Prostate gland (tissue), 2 donors: ENCODE data around the gene SBF2. TPM values are rescaled to one million over a fixed set of nuclear protein-coding genes. Genes with fewer than 3 reads are reported as not detected.

Source experiments
- DNase-seq: peaks from one replicate; pipeline ENCODE4 v3.0.0-alpha.2; 2019; ENCODE audit warnings: low spot score
- H3K27ac ChIP-seq, 2 donors: fragments of 200-600 bp; sonication (generic); 2 replicates each; pipeline ENCODE4 v1.5.1; 2017 to 2019
- H3K27me3 ChIP-seq: fragments of 200-600 bp; sonication (generic); replicated peaks from 2 replicates; pipeline ENCODE4 v1.5.1; 2019; ENCODE audit not compliant: insufficient read depth
- H3K36me3 ChIP-seq, 2 donors: fragments of 200-600 bp; sonication (generic); 1 replicate in 1 of 2; 2 replicates in 1 of 2; pipeline versions ENCODE4 v1.5.1 to v1.8.1; 2017 to 2019
- H3K4me1 ChIP-seq: fragments of 200-600 bp; sonication (generic); replicated peaks from 2 replicates; pipeline ENCODE4 v1.5.1; 2019
- H3K4me3 ChIP-seq, 2 donors: fragments of 200-600 bp; sonication (generic); 2 replicates each; pipeline ENCODE4 v1.5.1; 2017 to 2019
- H3K9me3 ChIP-seq: fragments of 200-600 bp; sonication (generic); 2 replicates; pipeline ENCODE4 v1.5.1; 2017
- CTCF ChIP-seq, 4 experiments: fragments of 200-600 bp in 2 of 4; fragments of 450-650 bp in 2 of 4; sonication (generic) in 2 of 4; IDR thresholded peaks; 1 replicate in 3 of 4; 2 replicates in 1 of 4; pipeline ENCODE4 v1.5.1; 2016 to 2019; ENCODE audit warnings: antibody characterized with exemption in 4 of 4, mild to moderate bottlenecking in 2 of 4, moderate library complexity in 2 of 4
- POLR2A ChIP-seq: fragments of 450-650 bp; IDR thresholded peaks from one replicate; pipeline ENCODE4 v1.6.1; 2016; ENCODE audit warnings: antibody characterized with exemption, mild to moderate bottlenecking
- POLR2AphosphoS5 ChIP-seq: sonication (generic); formaldehyde crosslinking; IDR thresholded peaks from one replicate; pipeline ENCODE4 v1.6.1; 2017; ENCODE audit warnings: antibody characterized with exemption
- WGBS: methylation state at CpG from one replicate; pipeline ENCODE4 v1.1.5; 2018; 5-methylcytosine and 5-hydroxymethylcytosine counted together
- intact Hi-C: fragments of 100-400 bp; cut with DNase I; formaldehyde crosslinking; loops from one replicate; pipeline ENCODE4 v1.14.2; 2022
- total RNA-seq, 2 donors: library from RNA; depleted of rRNA; stranded (reverse); fragments of >200 nt; gene quantifications; one replicate each; pipeline ENCODE4 v1.1.0, GENCODE V29; 2016

The SBF2 gene
- total RNA-seq, 2 donors from 2014 or later, result 35.9 to 56.7 TPM

- peaks cover 5% of the 10 kb centered on the region for H3K4me1 ChIP-seq
- intact Hi-C loops, result no loop called here
- peak overlapping the region; percentile 53 to 55 for H3K27ac ChIP-seq
- WGBS, result 89% methylated on average over 5 of the region's 5 CpGs
- no peak overlapping the region for H3K4me3 ChIP-seq
- no peaks in the 10 kb centered on the region for H3K9me3 ChIP-seq
- TF ChIP-seq POLR2A (no peak), POLR2AphosphoS5 (no peak), CTCF (IDR thresholded peaks at IDR 0.05) (no peak)
- DNase-seq, result no peak
- H3K36me3 ChIP-seq, result no peaks in the 10 kb centered on the region
- H3K27me3 ChIP-seq, result no peaks in the 10 kb centered on the region
Measured at GRCh38 chr11:9876331-9876730, 417.7 kb downstream of the SBF2 start.

GRCh38 chr11:9875862-9876261 is 418.2 kb downstream of the SBF2 start:
- H3K9me3 ChIP-seq, result no peaks in the 10 kb centered on the region
- H3K36me3 ChIP-seq, result no peaks in the 10 kb centered on the region
- H3K4me1 ChIP-seq, result peaks cover 5% of the 10 kb centered on the region
- no peaks in the 10 kb centered on the region for H3K27me3 ChIP-seq
- DNase-seq, result peak; percentile 30
- intact Hi-C loops, result no loop called here
- TF ChIP-seq CTCF (IDR thresholded peaks at IDR 0.05) (no peak), POLR2AphosphoS5 (peak; percentile 56)
- no peak overlapping the region for H3K4me3 ChIP-seq
- peak overlapping the region; percentile 53 to 55 for H3K27ac ChIP-seq
- WGBS, result 20% methylated on average over 6 of the region's 6 CpGs

GRCh38 chr11:9875399-9875798 is 418.6 kb downstream of the SBF2 start:
- 64% methylated on average over 1 of the region's 1 CpG for WGBS

GRCh38 chr11:9874466-9874865 is 419.6 kb downstream of the SBF2 start:
- Histone ChIP-seq H3K9me3 (no peaks in the 10 kb centered on the region), H3K4me1 (peaks cover 5% of the 10 kb centered on the region), H3K36me3 (no peaks in the 10 kb centered on the region), H3K27ac (no peak overlapping the region), H3K27me3 (no peaks in the 10 kb centered on the region), H3K4me3 (no peak overlapping the region)
- no peak for DNase-seq
- TF ChIP-seq POLR2AphosphoS5 (no peak), CTCF (IDR thresholded peaks at IDR 0.05) (no peak), POLR2A (no peak)
- intact Hi-C loops, result no loop called here

More at GRCh38 chr11:9875399-9875798, 418.6 kb downstream of the SBF2 start:
- Histone ChIP-seq H3K27ac (peak overlapping the region in 1 of 2 donors; percentile 55), H3K27me3 (no peaks in the 10 kb centered on the region), H3K4me1 (peaks cover 5% of the 10 kb centered on the region), H3K4me3 (no peak overlapping the region), H3K36me3 (no peaks in the 10 kb centered on the region), H3K9me3 (no peaks in the 10 kb centered on the region)
- DNase-seq, result no peak
- intact Hi-C loops, result no loop called here
- no peak for TF ChIP-seq POLR2A
- TF ChIP-seq CTCF (IDR thresholded peaks at IDR 0.05), result no peak
- TF ChIP-seq POLR2AphosphoS5, result no peak

- Histone ChIP-seq H3K4me1 (no peaks in the 10 kb centered on the region), H3K27ac (no peak overlapping the region), H3K4me3 (no peak overlapping the region), H3K36me3 (no peaks in the 10 kb centered on the region), H3K27me3 (no peaks in the 10 kb centered on the region), H3K9me3 (no peaks in the 10 kb centered on the region)
- intact Hi-C loops, result loop anchor here (10.0 kb wide), 1 partner anchor 106 kb away; no protein-coding TSS in a partner anchor
- TF ChIP-seq POLR2AphosphoS5 (no peak), CTCF (IDR thresholded peaks at IDR 0.05) (no peak), POLR2A (no peak)
- WGBS, result 81% methylated on average over 3 of the region's 3 CpGs
- no peak for DNase-seq
Measured at GRCh38 chr11:9868641-9869040, 425.4 kb downstream of the SBF2 start.
